RPMI7951 (cell line): ENCODE results near the gene ATF4. TPM values are rescaled to one million over a fixed set of nuclear protein-coding genes. Genes with fewer than 3 reads are reported as not detected.
"Not testable (repeated sequence)": the region's sequence is repeated elsewhere in the genome, so short reads cannot be mapped to it uniquely, and the experiment has no call there.

ENCODE experiments used
- DNase-seq: peaks from one replicate; pipeline ENCODE4 v3.0.0-alpha.2; 2012; ENCODE audit warnings: low read depth
- total RNA-seq: library from RNA; depleted of rRNA; stranded (reverse); fragments of >200 nt; shearing (Covaris generic); gene quantifications from 2 replicates; pipeline ENCODE4 v1.2.3, GENCODE V29; 2014

Gene ATF4
- total RNA-seq, 1 experiment from 2014 or later = 217 TPM

DNA sequence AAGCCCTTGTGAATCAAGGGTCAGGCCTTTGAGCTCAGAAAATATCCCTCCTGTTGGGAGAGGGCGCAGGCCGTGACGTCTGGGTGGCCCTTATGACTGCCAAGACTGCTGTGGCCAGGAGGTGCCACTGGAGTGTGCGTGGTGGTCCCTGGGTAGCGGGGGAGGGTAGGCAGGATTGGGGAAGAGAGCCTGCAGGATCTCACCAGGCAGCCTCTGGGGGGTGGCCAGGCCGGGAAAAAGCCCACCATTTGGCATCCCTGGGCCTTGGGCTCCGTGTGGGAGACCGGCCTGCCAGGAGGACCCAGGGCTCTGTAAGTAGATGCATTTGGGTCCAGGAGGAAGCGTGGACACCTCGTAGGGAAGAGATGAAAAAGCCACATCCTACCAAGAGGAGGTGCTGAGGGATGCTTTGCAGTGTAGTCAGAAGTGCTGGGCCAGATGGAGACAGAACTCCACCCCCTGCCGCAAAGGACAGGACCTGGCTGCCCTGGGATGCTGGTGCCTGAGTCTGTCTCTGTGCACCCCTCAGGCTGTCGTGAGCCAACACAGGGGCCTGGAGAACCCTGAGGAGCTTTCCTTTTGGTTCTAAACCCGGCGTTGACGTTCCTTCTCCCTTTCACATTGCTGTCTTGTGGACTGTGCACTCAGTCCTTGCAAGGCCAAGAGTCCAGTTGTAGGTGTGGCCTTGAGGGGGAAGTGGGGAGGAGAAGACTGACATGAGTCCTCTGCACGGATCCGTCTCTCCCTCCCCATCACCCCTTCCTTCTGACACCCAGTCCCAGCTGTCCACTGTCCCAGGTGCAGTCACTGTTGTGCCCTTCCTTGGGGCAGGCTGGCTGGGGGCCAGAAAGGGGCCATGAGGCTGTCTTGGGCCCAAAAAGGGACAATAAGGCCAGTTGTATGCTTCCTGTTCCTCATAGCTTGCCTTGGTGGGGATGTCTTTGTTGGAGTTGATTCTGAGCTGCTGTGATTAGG, 31.0 kb upstream of the ATF4 start:
- no peak for DNase-seq

DNA sequence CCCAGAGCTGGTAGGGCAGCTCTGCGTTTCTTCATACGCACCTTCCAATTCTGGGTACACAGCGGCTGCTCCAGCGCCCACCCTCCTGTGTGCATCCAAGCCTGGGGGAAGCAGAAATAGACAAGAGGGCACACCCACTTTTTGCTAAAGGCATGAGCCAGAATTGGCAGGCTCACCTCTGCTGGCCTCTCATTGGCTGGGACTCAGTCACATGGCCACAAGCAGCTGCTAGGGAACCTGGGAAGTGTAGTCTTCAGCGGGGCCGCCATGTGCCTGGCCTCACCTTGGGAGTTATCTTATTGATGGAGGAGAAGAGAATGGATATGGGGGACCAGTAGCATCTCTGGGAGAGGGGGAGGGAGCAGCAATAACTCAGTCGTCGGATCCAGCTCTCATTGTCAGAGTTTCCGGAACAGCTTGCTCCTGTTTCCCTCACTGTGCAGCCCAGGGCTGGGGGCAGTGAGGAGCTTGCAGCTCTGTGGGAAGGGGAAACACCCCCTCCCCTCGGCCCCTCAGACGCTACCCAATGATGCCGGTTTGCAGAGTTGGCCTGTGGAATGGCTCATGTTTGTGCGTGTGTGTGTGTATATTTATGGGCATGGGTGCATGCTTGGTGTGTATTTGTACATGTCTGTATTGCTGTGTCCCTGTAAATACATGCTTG, 30.1 kb upstream of the ATF4 start:
- DNase-seq = peak; percentile 72

GRCh38 chr22:39490966-39491680, 29.2 kb upstream of the ATF4 start:
- DNase-seq = no peak

DNA sequence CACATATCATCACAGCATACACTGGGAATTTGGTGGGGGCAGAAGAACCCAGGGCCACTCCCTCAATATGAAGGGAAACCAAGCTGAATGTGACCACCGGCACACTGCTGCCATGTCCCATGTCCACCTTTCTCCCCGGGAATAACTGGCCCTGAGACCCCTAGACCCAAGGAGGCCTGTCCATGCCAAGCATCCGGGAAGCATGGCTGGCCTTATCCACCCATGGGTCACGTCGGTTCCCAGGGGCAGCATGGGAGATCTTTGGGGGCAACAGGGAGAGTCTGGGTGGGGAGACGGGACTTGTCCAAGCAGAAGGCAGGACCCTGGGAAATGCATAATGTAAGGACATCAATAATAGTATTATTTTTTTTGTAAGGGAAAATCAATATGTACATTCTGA, 28.7 kb upstream of the ATF4 start:
- DNase-seq = no peak

DNA sequence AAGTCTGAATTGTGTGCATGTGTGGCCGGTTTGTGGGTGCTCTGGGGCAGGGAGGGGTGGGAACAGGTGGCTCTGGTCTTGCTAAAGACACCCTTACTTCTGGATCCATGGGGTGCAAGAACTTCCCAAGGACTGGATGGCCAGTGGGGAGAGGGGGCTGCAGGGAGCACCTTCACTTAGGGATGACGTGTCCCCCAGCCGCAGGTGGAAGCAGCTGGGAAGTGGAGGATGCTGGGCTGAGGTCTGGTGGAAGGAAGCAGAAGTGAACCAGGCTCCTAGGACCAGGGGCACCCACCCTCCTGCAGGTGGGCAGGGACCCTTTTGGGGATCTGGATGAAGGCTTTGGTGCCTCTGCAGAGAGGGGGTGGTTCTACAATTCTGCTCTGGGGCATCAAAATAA, 28.2 kb upstream of the ATF4 start:
- DNase-seq = no peak

DNA sequence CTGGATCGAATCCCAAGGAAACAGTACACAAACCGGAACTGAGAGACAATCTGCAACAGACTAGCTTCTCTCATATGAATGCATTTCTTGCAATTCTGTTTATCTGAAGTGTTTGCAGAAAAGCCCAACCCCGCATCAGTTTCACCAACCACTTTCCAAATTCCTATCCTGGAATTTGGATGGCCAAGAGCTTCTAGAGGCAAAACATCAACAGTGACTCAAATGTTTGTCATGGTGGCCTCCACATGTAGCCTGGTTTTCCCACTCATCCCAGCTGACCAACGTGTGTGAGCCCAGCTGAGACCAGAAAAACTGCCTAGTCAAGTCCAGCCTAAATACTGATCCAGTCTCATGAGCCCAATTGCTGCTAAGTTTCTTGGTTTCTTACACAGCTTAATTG, 26.6 kb upstream of the ATF4 start:
- peak; percentile 72 for DNase-seq

- DNase-seq = no peak
These were observed 25.8 kb upstream of the ATF4 start for GRCh38 chr22:39494471-39495120.

- peak; percentile 59 for DNase-seq
These were observed 24.1 kb upstream of the ATF4 start for GRCh38 chr22:39496131-39496838.

DNA sequence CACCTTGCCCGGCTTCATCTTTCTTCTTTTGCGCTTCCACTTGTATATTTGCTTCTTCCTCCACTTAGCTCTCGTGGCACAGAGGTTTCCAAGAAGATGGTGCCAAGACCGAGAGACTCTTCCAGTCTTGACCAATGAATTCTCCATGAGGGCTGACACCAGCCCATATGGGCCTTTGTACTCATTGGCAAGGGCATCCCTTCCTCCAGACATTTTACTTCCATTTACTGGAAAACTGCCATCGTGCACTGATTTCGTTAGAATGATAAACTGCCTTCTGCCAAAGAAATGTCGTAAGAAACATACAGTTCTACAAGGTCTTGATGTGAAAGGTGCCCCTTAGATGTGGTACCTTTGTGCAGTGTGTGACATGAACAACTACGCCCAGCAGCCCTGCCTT, 22.9 kb upstream of the ATF4 start:
- DNase-seq = no peak

DNA sequence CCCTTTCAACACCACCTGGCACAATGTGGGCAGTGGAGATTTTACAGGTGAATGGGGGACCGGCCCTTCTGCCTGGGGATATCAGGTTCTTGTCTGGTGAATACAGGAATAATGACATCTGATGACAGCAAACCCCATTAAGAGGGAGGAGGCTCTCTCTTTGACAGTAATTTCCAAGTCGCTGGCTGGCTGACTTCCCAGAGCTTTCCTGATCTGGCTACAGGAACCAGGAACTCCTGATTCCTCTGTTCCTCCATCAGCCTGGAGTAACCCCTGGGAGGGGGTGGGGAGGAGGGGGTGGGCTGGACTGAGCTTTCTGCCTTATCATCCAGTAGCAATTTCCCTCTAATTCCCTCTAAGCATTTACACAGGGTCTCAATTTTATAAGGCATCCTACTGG, 22.0 kb upstream of the ATF4 start:
- DNase-seq = no peak

DNA sequence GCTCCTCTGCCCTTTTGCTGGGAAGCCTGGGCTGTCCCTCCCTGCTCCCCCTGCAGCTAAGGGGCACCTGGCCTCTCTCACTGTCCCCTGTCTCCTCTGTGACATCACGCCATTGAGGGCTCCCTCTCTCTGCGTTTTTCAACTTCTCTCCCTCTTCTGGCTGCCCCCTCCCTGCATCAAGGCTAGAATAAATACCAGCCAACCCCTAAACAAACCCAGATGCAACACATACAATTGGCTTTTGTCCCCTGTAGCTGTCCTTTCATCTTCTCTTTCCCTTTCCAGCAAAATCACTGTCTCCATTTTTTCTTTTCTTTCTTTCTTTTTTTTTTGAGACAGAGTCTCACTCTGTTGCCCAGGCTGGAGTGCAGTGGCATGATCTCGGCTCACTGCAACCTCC, 21.6 kb upstream of the ATF4 start:
- DNase-seq = no peak

DNA sequence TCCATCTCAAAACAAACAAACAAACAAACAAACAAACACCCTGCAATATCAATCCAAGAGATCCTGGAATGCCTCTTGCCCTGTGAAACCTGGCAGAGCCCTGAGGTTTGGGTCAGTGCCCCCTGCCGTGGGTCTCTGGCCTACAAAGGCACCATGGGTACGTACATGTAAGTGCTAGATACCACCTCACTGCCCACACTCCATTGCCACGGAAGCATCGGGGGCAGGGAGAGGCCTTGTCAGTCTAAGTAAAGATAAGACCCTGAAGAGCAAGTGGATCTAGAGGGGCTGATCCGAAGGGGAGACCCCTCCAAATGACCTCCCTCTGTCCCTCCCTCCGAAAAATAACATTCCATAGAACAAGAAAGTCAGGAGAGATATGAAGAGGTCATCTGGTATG, 20.3 kb upstream of the ATF4 start:
- no peak for DNase-seq

- DNase-seq = no peak
These were observed 18.7 kb upstream of the ATF4 start for GRCh38 chr22:39501644-39502108.

DNA sequence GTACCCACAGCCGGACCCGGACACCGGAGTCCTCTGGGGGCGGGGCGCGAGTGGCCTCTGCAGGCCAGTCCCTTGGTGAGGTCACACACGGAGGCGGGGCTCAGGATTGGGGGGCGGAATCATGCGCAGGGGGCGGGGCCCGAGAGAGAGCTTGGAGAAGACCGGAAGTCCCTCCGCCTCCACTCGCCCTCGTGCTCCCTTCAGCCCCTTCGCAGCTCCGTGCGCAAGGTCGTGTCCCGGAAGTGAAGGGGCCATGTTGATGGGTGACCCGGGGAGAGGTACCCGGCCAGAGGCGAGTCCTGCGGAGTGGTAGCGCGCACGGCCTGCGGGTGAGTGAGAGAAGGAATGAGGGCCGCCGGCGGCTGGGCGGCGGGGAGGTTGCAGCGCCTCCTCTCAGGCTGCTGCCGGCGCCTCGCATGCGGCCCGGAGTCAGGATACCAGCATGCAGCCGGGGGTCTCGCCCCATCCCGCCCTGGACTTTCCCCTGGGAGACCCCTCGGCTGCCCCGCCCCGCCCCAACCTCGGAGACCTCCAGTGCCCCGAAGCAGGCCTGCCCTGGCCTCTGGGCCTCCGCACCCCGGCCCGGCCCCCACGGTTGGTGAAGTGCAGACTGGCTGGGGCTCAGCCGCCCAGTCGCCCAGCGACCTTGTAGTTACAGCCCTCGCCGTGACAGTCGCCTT, 18.1 kb upstream of the ATF4 start, which contains the start of gene MIEF1:
TSS of gene MIEF1 (plus strand) at position 182 of the 680 bp plus-strand sequence. CDS start 9,005 bp downstream, outside the sequence.
- peak; percentile 93 for DNase-seq

DNA sequence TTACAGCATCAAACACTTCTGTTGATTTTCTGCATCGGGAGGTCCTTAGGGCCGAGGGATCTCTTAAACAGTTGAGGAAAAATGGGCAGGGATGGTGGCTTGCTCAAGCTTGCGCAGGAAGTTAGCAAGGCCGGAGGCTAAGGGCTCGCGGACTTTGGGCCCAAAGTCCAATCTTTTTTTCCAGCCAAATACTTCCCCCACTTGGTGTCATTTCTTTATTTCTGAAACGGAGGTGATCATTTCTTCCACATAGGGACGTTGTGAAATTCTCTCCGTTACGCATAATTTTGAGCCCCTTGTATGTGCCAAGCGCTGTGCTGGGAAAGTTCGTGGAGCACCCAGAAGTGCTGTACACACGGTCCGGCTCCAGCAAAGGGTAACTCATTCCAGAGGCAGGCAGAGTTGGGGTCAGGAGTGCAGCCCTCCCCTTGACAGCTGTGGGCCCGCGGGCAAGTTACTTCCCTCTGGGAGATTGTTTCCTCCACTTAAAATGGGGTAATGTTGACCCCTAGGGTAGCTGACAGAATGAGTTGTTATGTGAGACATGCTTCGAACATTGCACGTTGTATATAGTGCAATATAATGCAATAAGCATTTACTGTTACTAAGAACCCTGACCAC, 17.5 kb upstream of the ATF4 start:
- peak; percentile 21 for DNase-seq

- no peak for DNase-seq
These were observed 16.7 kb upstream of the ATF4 start for GRCh38 chr22:39503630-39504029.

DNA sequence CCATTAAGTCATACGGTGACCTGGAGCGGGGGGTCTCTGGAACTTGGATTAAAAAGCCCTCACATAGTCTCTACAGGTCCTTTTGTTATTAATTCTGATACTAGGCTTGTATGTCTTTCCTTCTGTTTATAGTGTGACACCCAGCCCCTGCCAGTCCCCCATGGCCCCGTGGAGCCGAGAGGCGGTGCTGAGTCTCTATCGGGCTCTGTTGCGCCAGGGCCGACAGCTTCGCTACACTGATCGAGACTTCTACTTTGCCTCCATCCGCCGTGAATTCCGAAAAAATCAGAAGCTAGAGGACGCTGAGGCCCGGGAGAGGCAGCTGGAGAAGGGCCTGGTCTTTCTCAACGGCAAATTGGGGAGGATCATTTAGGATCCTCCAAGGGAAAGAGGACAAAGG, 16.3 kb upstream of the ATF4 start:
- no peak for DNase-seq

DNA sequence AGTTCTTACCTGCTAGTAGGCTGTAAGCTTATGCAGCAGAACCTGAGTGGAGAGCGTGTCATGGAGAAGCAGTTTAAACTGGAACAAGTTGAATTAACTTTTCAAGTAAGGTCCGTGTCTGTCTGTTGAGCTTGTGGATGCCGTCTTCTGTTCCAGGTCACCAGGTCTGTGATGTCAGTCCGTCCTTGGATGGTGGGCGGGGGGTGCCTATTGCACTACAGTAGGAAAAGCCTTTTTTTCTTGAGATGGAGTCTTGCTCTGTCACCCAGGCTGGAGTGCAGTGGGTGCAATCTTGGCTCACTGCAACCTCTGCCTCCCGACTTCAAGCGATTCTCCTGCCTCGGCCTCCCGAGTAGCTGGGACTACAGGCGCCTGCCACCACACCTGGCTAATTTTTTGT, 13.3 kb upstream of the ATF4 start:
- not testable (repeated sequence) for DNase-seq

GRCh38 chr22:39508393-39508792, 12.0 kb upstream of the ATF4 start:
- DNase-seq = no peak
